Tibial nerve (tissue), 4 donors: ENCODE data around the gene TUSC2.

Source experiments
- CTCF ChIP-seq, 5 experiments: fragments of 200-600 bp in 3 of 5; fragments of 450-650 bp in 2 of 5; sonication (generic) in 3 of 5; IDR thresholded peaks; one replicate each; pipeline ENCODE4 v1.5.1; 2016 to 2019; ENCODE audit warnings: antibody characterized with exemption in 5 of 5, mild to moderate bottlenecking in 3 of 5, moderate library complexity in 2 of 5
- EP300 ChIP-seq, 2 donors: sonication (generic); formaldehyde crosslinking; IDR thresholded peaks; one replicate each; pipeline ENCODE4 v1.6.1; 2017; ENCODE audit warnings: antibody characterized with exemption in 2 of 2, mild to moderate bottlenecking in 1 of 2
- POLR2A ChIP-seq, 2 donors: fragments of 450-650 bp; IDR thresholded peaks; one replicate each; pipeline ENCODE4 v1.6.1; 2017; ENCODE audit warnings: antibody characterized with exemption in 2 of 2, mild to moderate bottlenecking in 2 of 2, moderate library complexity in 2 of 2

GRCh38 chr3:50354850-50355249, 26.8 kb upstream of the TUSC2 start:
- TF ChIP-seq CTCF (IDR thresholded peaks at IDR 0.05) (no peak), POLR2A (IDR thresholded peaks at IDR 0.05) (no peak), EP300 (IDR thresholded peaks at IDR 0.05) (no peak)
